GM19328 (cell line): ENCODE results near the gene CGNL1.

Source experiments
- ATAC-seq: cut with Tn5 transposase; IDR thresholded peaks from one replicate; pipeline ENCODE4 v1.9.1; 2021; ENCODE audit warnings: mild to moderate bottlenecking, moderate library complexity; ENCODE audit not compliant: unreplicated experiment

CGNL1 gene

GRCh38 chr15:57348081-57348480, 28.2 kb upstream of the CGNL1 start:
- no peak for ATAC-seq

DNA sequence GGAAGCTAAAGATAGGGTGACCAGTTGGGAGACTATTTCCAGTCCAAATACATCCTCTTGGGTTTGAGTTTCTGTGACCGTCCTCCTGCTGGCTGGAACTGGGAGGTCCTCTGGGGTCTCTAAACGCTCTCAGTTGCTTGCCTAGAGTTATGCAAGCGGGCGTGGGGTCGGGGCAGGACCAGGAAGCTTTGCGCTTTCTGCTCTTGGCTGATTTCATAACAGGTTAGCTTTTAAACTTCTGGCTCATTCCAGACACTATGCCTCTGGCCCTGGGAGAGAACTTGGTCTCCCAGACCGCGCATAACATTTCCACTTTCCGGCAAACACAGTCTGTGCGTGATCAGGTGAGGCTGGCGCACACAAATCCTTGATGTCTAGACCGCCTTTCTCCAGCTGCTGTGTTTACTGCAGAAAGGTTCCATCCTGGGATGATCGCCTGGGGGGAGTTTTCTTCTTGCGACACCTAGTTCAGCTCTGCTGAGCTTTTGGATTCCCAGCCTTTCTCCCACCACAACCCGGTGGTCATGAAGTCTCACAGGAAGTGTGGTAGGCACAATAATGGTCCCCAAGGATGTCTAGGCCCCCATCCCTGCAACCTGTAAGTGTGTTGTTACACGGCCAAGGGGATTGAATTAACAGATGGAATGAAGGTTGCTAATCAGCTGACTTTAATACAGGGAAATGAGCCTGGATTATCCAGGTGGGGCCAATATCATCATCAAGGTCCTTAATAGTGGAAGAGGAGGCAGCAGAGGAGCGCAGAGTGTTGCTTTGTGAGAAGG, 23.6 kb upstream of the CGNL1 start:
- ATAC-seq = no peak

GRCh38 chr15:57353317-57353804, 22.9 kb upstream of the CGNL1 start:
- no peak for ATAC-seq

- ATAC-seq = no peak
Measured at GRCh38 chr15:57354436-57355123, 21.7 kb upstream of the CGNL1 start.

GRCh38 chr15:57355259-57355658, 21.0 kb upstream of the CGNL1 start:
- no peak for ATAC-seq

DNA sequence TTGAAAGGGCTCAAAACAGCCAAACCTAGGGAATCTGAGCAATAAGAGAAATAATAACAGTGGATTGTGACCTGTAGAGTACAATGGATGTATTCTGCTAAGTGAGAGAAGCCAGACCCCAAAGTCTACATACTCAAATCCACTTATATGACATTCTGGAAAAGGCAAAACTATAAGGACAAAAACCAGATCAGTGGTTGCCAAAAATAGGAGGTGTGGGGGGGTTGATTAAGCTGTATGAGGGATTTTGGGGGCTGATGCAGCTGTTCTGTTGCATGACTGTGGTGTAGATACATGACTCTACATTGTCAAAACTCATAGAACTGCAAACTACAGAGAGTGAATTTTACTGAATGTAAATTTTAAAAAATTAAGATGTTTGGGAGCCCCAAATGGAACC, 20.1 kb upstream of the CGNL1 start:
- no peak for ATAC-seq

DNA sequence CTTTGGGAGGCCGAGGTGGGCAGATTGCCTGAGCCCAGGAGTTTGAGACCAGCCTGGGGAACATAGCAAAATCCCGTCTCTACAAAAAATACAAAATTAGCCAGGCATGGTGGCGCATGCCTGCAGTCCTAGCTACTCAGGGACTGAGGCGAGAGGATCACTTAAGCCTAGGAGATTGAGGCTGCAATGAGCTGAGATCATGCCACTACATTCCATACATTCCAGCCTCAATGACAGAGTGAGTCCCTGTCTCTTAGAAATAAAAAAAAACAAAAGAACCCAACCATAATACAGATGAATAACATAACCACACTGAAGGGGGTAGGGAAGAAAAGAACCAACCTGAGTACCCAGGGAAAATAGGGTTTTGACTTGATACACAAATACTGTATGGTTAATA, 19.7 kb upstream of the CGNL1 start:
- no peak for ATAC-seq

DNA sequence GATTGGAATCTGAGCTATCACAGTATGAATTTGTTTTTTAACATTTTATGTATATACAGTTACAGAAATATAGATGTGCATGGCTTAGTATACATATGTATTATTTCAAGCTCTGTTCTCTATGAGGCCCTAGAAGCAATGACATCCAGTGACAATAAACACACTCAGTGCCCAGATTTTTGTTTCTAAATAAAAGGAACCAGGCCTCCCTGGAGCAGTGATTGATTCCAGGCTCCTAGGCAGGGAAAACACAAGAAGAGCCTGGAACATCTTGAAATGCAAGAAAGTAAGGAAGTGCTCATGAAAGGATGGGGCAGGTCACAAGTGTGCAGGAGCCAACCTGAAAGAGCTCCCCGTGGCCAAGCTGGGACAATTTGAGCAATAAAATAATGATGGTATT, 18.5 kb upstream of the CGNL1 start:
- ATAC-seq = no peak

- ATAC-seq = no peak
Measured at GRCh38 chr15:57358571-57358970, 17.7 kb upstream of the CGNL1 start.

DNA sequence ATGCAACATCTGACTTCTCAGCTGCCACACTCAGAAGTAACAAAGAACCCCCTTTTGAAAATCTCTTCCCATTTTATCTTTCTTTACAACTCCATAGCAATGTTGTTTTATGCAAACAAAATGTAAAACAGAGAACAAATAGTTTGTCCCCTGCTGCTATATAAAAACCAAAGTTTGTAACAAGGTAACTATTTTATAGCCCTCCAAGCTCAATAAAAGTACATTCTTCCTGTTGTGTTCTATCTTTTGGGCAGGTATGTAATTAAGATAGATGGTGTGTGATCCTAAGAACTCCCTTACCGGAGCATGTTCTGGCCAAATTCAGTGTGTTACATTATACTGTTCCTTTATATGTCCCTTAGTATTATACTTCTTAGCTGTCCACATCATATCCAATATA, 12.6 kb upstream of the CGNL1 start:
- ATAC-seq = no peak

DNA sequence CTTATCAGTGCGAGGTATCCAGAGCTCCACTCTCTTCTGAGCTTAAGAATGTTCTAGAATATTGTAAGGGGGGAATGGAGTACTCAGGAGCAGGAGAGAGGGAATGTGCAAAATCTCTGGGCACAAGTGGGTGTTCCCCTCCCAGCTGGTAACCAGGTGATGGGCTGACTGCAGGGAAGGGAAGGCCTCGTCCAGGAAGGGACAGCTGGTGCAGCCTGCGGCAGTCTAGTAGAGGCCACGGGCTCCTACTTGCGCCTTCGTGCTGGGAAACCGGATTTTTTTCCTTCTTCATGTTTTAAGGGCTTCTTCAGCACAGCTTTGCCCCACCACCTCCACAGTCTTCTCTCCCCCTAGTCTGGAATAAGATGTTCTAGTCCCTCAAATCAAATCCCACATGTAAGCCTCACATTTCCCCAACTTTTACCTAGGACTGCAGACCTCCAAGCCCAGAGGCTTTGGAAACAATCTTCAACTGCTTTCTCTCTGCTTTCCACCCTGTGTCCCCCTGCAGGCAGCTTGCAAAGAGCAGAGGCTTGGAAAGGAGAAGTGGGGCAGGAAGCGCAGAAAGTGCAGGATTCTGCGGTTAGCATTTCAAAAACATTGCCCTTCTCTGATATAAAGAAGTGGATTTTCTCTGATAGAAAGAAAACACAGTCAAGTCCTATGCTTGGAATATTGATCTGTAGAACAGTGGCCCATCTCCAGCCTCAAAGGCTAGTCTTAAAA, 11.9 kb upstream of the CGNL1 start:
- ATAC-seq = no peak

GRCh38 chr15:57367556-57367955, 8.7 kb upstream of the CGNL1 start:
- ATAC-seq = no peak

GRCh38 chr15:57370929-57371328, 5.4 kb upstream of the CGNL1 start:
- ATAC-seq = no peak

GRCh38 chr15:57373251-57373881, 2.9 kb upstream of the CGNL1 start:
- ATAC-seq = no peak

DNA sequence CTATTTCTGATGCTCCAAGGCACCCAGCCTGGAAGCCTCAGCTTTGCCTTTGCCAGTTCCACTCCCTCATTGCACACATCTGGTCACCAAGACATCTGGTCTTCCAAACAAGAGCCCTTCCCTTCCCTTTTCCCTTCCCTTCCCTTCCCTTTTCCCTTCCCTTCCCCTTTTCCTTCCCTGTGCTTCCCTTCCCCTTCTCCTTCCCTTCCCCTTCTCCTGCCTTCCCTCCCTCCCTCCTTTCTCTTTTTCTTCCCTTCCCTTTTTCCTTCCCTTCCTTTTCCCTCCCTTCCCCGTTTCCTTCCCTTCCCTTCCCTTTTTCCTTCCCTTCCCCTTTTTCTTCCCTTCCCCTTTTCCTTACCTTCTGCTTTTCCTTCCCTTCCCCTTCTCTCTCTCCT, 2.4 kb upstream of the CGNL1 start:
- no peak for ATAC-seq

GRCh38 chr15:57376696-57377477, 582 bp downstream of the CGNL1 start:
- ATAC-seq = no peak

- ATAC-seq = no peak
Measured at GRCh38 chr15:57377478-57377847, 1.2 kb downstream of the CGNL1 start.

- no peak for ATAC-seq
Measured at GRCh38 chr15:57379487-57379886, 3.2 kb downstream of the CGNL1 start.

DNA sequence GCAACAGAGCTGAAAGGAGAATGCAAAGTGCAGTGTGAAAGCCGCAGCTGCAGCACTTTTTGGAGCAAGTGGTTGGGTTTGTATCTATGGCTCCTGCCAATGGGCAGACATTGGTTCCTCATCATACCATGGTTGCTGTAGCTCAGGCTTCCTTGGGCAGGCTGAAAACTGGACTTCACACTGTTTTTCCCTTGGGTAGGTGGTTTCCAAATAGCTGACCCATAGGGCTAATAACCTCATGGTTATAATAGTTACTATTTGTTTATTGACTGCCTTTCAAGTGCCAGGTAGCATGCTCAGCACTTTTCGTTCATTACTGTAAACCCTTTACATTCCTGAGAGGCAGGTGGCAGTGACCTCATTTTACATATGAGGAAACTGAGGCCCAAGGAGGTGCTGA, 4.5 kb downstream of the CGNL1 start:
- ATAC-seq = no peak

DNA sequence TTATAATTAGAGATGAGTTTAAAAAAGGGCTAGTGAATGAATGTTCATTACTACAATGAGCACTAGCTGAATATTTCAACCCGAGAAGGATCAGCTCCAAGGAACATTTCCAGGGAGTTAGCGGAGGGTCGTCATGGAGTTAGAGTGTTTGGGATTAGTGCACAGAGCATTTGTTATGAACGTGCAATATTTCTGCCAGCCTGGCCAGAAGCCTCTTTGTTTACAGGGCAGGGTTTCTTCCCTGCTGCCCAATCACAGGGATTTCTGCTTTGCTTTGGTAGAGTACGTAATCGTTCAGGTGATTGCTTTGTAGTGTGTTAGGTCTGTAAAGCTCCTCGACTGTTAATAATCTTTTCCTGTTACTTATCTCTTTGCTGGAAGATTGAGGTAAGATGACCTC, 5.9 kb downstream of the CGNL1 start:
- ATAC-seq = no peak

DNA sequence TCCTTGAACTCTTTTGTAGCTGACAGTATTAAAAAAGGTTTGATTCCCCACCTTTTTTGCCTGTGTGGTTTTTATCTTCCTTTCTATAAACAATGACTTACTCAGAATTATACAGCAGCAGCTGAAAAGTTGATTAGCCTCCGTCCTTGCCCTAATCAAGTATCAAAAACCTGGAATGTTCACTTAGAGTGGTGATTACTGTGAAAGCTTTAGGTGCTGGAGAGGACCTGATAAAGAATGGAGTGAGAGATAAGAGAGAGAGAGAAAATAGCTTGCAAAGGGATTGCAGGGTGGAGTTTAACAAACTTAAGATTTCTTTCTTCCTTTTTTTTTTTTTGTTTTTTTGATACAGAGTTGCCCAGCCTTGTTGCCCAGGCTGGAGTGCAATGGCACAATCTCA, 6.7 kb downstream of the CGNL1 start:
- ATAC-seq = no peak
